Vagina (tissue), 2 donors: Measurements from ENCODE around the gene WARS2.

Source experiments
- POLR2AphosphoS5 ChIP-seq, 2 donors: sonication (generic); formaldehyde crosslinking; IDR thresholded peaks; one replicate each; pipeline ENCODE4 v1.9.0; 2017; ENCODE audit warnings: antibody characterized with exemption in 2 of 2, mild to moderate bottlenecking in 2 of 2, low read depth in 1 of 2; ENCODE audit not compliant: insufficient read depth in 1 of 2
- TF ChIP-seq, protein P1 (sequence below), 3 experiments: fragments of 450-650 bp in 2 of 3; fragments of 200-600 bp in 1 of 3; sonication (generic) in 1 of 3; IDR thresholded peaks; one replicate each; pipeline ENCODE4 v1.5.1; 2017 to 2019; ENCODE audit warnings: antibody characterized with exemption in 3 of 3, mild to moderate bottlenecking in 2 of 3, moderate library complexity in 2 of 3

DNA sequence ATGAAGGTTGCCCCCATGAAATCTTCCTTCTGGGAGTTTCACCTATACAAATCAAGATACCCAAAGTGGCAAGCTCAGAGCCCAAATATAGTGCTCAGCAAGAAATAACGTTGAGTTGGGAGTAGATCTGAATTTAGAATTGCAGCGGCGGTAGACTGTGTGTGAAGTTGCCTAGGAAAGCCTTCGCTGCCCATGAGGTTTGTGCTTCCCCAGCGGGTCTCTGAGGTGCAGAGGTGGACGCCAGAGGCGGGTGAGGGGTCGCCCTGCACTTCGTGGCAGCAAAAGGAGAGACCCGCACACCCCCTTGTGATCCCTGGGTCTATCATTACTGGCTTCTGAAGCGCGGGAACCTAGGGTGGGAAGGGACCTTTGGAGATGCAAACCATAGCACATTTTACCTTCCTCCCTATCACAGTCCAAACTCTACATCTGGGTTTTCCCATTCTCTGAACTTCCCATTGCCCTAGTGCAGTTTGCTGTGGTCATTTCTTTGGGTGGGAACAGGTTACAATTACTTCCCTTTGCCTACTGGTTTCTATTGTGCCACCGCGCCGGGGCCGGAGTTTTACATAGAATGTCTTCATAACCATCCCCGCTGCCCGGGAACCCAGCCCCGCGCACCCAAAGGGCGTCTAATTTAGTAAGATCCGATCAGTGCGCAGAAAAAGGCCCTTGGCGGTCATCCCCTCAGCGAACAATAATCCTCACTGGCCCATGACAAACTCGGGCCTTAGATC lies 157.5 kb downstream of the WARS2 start:
- no peak for TF ChIP-seq POLR2AphosphoS5 (IDR thresholded peaks at IDR 0.05; ENCODE audit: insufficient read depth in 1 of 2, low read depth in 1 of 2)
- TF ChIP-seq, protein P1, sequence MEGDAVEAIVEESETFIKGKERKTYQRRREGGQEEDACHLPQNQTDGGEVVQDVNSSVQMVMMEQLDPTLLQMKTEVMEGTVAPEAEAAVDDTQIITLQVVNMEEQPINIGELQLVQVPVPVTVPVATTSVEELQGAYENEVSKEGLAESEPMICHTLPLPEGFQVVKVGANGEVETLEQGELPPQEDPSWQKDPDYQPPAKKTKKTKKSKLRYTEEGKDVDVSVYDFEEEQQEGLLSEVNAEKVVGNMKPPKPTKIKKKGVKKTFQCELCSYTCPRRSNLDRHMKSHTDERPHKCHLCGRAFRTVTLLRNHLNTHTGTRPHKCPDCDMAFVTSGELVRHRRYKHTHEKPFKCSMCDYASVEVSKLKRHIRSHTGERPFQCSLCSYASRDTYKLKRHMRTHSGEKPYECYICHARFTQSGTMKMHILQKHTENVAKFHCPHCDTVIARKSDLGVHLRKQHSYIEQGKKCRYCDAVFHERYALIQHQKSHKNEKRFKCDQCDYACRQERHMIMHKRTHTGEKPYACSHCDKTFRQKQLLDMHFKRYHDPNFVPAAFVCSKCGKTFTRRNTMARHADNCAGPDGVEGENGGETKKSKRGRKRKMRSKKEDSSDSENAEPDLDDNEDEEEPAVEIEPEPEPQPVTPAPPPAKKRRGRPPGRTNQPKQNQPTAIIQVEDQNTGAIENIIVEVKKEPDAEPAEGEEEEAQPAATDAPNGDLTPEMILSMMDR (IDR thresholded peaks at IDR 0.05), result no peak
